Fibroblast of lung (primary cell): ENCODE results near the gene PIK3CA.

Experiments used
- CTCF ChIP-seq, 2 donors: IDR thresholded peaks in 1 of 2; conservative IDR thresholded peaks in 1 of 2; 1 replicate in 1 of 2; 2 replicates in 1 of 2; pipeline ENCODE4 v1.5.1; 2011 to 2012; ENCODE audit warnings: low read length in 2 of 2, control low read depth in 1 of 2, inconsistent platforms in 1 of 2, low read depth in 1 of 2, mild to moderate bottlenecking in 1 of 2
- EZH2 ChIP-seq: IDR thresholded peaks from 2 replicates; pipeline ENCODE4 v1.5.1; 2012; ENCODE audit warnings: low read length, control low read depth, mild to moderate bottlenecking; ENCODE audit errors: missing control alignments

DNA sequence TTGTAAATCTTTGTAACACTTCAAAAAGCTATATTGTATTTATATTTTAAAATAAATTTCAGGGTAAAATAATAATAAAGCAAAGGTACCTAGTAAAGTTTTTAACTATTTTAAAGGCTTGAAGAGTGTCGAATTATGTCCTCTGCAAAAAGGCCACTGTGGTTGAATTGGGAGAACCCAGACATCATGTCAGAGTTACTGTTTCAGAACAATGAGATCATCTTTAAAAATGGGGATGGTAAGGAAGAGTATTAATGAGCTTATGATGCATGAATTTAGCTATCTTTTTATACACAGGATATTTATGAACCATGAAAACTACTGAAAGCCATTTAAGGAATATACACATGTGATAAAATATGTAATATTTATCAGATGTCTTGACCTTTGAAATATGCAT, 76.4 kb downstream of the PIK3CA start:
- TF ChIP-seq CTCF (conservative IDR thresholded peaks at IDR 0.05 in 1 of 2, IDR thresholded peaks at IDR 0.05 in 1 of 2; ENCODE audit: low read depth in 1 of 2, low read length in 2 of 2): no peak
- no peak for TF ChIP-seq EZH2
